Stimulated activated CD8-positive, alpha-beta memory T cell treated with anti-CD3 and anti-CD28 coated beads, Interleukin-4, amount 100 ng/mL, for 48 hours (primary cell): Measurements from ENCODE around the gene MPP4.
A peak's percentile ranks its signal among the peaks of the same experiment; 100 is the strongest.

Source experiments
- DNase-seq: peaks from one replicate; pipeline ENCODE4 v3.0.0-alpha.2; 2020

Gene MPP4

DNA sequence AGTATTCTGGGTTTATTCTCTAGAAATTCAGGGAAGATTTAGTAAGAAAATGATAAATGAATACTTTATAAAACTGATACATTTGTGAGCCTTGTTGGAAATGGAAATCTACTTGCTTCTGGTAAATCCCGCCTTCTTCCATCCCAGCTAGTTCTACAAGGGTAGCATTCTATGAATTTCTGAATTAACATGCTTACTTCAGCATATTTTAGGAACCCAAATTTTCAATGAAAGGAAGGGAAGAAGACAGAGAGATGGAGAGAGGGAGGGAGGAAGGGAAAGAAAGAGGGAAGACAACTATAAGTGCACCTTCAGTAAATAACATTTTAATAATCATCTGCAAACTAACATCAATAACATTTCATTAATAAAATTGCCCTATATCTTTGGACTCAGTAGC is 28.6 kb downstream of the MPP4 start:
- DNase-seq, result no peak

- DNase-seq, result no peak
Observed at GRCh38 chr2:201668402-201668910, 30.0 kb downstream of the MPP4 start.

DNA sequence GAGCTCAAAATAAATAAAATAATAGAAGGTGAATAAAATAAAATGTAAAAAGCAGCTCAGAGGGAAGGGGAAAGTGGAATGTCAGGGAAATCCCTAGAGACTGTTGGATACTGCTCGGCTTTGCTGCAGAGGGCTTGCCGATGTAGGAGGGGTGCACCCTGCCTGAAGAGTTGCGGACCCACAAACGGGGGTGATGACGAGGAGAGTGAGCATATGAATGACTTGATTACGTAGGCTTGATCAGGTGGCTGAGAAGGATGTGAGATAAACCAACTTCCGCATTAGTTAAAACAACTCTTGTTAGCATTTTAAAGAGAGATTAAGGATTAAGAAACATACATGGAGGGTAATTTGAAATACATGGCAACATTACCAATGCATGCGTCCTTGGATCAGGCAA is 34.1 kb downstream of the MPP4 start:
- no peak for DNase-seq

- DNase-seq, result no peak
Observed at GRCh38 chr2:201661366-201661765, 37.1 kb downstream of the MPP4 start.

- no peak for DNase-seq
Observed at GRCh38 chr2:201660293-201660895, 38.0 kb downstream of the MPP4 start.

GRCh38 chr2:201656740-201657139 is 41.7 kb downstream of the MPP4 start:
- DNase-seq, result no peak

DNA sequence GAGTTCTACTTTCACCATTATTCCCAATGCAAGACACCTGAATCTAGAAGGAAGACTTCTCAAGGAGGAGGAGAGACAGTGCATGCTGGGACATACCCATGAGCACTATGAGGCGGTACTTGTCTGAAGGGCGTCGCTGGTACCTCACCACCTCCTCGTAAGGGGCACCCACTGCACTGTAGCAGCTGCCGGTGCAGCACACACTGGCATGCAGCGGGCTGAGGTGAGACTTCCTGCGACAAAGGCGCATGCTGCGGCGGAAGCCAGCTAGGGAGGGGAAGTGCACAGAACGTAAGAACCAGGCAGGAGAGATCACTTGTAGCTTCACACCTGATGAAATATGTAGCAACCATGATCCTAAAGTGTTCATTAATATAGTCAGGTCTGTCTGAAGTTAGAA is 42.3 kb downstream of the MPP4 start:
- DNase-seq, result no peak

GRCh38 chr2:201654616-201655384 is 43.6 kb downstream of the MPP4 start:
- no peak for DNase-seq

- no peak for DNase-seq
Observed at GRCh38 chr2:201653221-201653620, 45.2 kb downstream of the MPP4 start.

GRCh38 chr2:201649442-201649841 is 49.0 kb downstream of the MPP4 start:
- no peak for DNase-seq

GRCh38 chr2:201647431-201647830 is 51.0 kb downstream of the MPP4 start:
- no peak for DNase-seq

GRCh38 chr2:201644001-201644400 is 54.4 kb downstream of the MPP4 start:
- no peak for DNase-seq

- no peak for DNase-seq
Observed at GRCh38 chr2:201643216-201643890, 55.1 kb downstream of the MPP4 start, which contains the start of gene TMEM237. Gene TMEM237 (minus strand): TSS chr2:201643503. CDS start chr2:201643400, 103 bp downstream.

DNA sequence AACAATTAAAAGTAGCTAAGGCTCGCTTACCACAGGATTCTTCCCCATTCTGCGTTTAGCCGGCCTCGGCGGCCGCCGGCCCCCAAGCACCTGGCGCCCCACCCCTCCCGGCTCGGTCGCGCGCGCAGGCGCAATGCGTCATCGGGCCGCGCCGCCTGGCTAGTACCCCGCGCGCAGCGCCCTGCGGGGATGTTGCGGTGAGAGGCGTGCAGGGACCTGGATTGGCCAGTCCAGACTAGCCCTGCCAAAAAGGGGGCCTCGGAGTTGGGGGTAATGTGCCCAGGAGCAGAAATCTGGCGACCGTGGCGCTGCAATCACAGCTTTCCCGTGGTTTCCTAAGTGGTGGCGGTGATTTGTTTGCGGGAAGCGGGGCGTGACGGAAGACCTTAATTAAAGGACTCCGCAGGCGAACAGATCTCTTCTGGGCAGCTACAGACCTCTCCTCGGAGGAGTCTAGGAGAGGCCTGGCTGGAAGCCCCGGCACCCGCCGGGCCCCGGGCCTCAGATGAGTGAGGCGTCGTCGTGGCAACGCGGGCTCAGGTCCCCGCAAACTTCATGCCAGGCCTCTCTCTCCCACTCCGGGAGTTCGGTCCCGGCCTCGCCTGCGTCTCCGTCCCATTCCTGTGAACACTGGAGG is 55.7 kb downstream of the MPP4 start:
- DNase-seq, result peak; percentile 91

DNA sequence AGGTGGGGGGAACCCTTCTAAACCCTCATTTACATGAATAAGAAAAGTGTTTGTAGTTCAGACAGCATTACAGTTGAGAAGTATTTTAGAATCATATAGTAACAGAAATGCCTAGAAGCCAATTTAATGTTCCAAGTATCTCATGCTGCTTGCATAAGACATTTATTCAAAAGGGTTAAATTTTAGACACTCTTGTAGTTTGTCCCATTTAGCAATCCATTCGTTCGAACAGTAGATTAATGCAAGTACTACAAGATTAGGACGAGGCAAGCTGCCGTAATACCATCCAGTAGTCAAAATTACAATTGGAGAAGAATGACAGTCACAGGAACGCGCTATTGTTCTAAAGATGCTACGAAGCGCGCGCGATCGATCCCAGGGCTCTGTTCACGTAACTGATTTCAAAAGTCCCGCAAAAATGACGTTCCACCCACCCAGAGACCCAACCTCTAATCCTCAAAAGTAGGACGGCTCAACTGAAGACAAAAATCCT is 56.3 kb downstream of the MPP4 start:
- no peak for DNase-seq

DNA sequence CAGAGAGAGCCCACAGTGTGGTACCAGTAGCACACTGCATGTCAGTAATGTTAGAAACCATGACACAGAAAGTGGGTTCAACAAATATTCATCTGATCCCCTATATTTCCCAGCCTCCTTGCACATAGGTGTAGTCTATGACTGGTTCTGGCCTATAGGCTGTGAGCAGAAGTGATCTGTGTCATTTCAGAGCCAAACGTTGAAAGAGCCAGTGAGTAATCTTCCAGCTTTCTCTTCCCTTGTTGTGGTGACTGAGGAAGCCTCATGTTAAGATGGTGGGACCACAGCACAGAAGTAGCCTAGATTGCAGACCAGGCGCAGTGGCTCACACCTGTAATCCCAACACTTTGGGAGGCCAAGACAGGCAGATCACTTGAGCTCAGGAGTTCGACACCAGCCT is 59.2 kb downstream of the MPP4 start:
- no peak for DNase-seq

DNA sequence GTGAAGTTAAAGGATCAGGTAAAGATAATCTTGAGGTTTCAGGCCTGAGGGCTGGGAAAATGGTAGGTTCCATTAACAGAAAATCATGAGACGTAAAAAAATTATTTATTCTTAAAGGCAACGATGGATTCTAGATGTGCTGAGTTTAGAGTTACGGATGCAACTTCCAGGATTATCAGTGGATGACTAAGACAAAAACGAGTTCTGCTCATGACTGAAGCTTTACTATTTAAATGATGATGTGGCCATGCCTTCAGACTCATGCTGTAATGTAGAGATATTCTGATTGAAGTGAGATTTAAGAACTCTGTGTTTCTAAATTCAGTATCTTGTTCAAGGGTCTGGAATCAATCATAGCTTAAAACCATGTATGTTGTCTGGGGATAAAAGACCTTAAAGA is 60.1 kb downstream of the MPP4 start:
- no peak for DNase-seq

DNA sequence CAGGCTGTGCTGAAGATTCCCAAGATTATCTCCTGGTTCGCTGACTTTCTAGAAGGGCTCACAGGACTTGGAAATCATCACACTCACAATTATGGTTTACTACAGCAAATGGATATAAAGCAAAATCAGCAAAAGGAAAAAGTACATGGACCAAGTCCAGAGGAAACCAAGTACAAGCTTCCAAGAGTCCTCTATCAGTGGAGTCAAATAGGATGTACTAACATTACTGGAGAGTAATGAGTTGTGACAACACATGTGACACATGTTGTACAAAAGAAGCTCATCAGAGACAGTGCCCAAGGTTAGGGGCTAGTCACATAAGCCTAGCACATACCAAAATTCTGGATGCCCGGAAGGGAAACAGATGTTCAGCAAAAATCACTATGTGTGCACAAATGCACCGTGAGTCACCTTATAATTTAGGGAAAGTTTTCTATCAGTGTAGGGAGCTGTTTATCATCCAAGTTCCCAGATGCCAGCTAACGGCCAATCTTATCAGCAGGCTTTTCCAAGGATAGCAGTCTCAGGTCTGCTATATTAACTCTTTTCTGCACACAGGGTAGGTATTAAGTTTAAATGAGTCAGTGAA is 64.7 kb downstream of the MPP4 start:
- DNase-seq, result no peak

GRCh38 chr2:201631041-201631440 is 67.4 kb downstream of the MPP4 start:
- DNase-seq, result no peak

DNA sequence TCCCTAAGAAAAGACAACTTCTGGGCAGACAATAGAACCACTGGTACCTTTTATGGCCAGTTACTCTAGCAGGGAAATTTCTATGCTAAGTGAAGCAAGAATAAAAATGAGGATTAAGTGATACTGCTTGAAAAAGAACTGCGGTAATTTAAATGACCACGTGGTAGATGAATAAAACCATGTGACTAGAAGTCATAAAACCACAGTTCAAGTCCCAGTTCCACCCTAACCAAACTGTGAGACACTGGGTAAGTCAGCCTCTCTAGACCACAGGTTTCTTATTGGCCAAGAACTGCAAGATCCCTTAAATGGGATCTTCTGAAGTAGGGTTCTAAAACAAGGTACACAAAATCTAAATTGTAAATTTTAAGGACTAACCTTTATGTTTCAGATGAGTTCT is 67.9 kb downstream of the MPP4 start:
- no peak for DNase-seq

DNA sequence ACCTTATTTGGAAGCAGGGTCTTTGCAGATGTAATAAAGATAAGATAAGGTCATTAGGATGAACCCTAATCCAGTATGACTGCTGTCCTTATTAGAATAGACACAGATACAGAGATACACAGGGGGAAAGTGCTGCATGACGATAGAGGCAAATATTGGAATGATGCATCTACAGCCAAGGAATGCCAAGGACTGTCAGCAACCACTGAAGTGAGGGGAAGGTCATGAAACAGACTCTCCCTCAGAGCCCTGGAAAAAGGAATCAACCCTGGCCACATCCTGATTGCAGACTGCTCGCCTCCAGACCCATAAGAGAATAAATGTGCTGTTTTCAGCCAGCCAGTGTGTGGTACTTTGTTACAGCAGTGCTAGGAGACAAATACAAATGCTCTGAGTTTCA is 69.9 kb downstream of the MPP4 start:
- DNase-seq, result no peak

GRCh38 chr2:201622306-201622970 is 76.0 kb downstream of the MPP4 start:
- DNase-seq, result no peak
